DMS153 treated with DMSO at 0.1 percent for 48 hours (cell line): Measurements from ENCODE around the gene NPPC.
"Not testable (repeated sequence)": the region's sequence is repeated elsewhere in the genome, so short reads cannot be mapped to it uniquely, and the experiment has no call there.

ENCODE experiments used
- DNase-seq: peaks from one replicate; lab custom pipeline; 2025; ENCODE audit not compliant: unreplicated experiment; lab: John Stamatoyannopoulos, UW

Gene NPPC

GRCh38 chr2:231922311-231923009 is 3.7 kb downstream of the NPPC start:
- DNase-seq: no peak

DNA sequence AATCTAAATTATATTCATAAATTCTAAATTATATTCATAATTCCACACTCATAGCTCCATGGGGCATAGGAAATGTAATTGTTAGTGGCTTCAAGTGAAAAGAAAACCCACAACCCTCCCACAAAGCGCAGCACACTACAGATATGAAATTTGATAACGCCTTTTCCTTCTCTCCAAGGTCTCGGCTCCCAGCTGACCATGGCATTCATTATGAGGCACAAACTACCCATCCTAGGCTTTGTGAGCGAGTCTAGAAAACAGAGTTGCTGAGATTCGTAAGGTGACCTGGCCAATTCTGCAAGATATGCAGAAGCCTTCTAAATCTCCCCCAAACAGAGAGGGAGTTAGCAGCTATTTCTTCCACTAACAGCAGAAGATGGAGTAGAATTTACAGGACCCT is 5.4 kb downstream of the NPPC start:
- no peak for DNase-seq

DNA sequence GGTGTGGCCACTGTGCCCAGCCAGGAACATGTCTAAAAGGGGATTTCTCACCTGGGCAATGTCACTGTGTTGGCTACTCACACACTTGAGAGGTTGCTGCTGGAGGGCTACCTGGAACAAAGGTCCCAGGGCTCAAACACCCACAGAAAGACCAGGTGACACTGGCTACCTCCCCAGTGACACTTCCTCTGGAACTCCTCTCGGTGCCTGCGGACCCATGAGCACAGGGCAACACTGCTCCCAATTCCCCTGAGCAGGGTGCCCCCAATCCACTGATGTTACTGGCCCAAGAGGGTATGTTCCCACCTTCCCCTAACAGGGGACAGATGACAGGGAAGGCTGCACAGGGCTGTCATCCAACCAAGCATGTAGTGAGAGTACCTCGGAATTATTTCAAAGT is 5.8 kb downstream of the NPPC start:
- DNase-seq: no peak

GRCh38 chr2:231919341-231920035 is 6.7 kb downstream of the NPPC start:
- DNase-seq: no peak

- no peak for DNase-seq
Observed at GRCh38 chr2:231918501-231919330, 7.5 kb downstream of the NPPC start.

DNA sequence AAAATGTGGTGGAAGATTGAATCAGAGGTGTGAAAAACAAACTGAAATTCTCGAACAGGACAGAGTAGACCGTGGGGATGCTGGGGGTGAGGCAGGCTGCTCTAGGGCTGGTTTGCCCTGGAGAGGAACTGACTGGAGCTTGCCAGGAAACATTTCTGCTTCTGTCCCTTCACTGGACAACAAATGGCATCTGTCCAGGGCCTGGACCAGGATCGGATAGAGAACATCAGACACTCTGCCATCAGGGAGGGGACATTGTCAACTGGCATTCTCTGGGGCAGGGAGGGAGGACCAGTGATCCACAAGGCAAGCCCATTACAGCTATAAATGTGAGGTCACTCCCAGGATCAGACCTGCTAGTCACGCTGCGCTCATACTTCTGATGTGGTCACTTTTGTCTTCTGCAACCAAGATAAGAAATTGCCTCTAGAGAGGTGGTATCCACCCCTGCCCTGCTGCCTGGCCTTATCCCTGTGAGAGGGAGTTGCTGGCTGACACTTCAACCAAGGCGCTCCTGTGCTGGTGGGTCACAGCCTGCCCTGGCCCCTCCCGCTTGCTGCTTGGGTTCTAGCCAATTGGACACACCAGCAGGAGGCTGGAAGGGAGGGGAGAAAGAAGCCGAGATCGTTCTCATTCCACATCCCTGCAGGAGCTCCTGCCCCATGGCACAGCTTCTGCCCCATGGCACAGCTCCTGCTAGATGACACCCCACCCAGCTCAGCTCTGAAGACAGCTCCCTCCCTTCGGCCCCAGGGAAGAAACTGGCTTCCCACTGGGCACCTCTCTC is 8.7 kb downstream of the NPPC start:
- DNase-seq: no peak

- DNase-seq: no peak
Observed at GRCh38 chr2:231914077-231914690, 12.0 kb downstream of the NPPC start.

DNA sequence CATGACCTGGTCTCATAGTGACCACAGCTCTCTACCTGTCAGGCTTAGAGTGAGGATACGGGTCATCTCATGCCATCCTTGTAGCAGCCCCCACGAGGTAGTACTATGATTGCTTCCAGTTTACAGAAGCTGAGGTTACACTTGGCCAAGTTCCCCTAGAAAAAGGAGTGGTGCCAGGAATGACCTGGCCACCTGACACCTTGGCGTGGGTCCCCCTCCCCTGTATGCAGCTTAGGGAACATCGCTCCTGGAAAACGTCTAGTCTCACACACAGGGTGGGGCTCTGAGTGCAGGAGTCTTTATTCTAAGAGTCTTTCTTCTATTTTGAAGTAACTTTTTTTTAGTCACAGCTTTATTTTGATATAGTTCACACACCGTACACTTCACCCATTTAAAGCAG is 14.8 kb downstream of the NPPC start:
- DNase-seq: no peak

DNA sequence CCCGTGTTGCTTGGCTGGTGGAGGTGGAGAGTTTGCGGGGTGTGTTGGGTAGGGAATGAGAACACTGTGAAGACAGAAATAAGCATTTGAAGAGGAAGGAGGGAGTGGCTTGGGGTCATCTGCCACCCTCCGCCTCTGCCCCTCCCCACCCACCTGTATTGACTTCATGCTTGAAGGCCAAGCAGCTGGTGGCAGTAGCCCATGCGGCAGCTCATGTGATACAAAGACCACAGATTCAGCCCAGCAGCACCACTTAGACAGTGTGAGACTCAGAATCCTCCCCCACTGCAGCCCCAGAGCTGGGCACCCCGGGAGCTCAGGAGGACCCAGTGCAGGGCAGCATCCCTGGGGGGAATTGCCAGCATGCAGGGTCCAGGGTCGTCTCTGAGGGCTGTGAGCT is 15.4 kb downstream of the NPPC start:
- no peak for DNase-seq

GRCh38 chr2:231910161-231910560 is 16.0 kb downstream of the NPPC start:
- not testable (repeated sequence) for DNase-seq

- no peak for DNase-seq
Observed at GRCh38 chr2:231909631-231910030, 16.6 kb downstream of the NPPC start.

GRCh38 chr2:231908584-231908983 is 17.6 kb downstream of the NPPC start:
- no peak for DNase-seq

DNA sequence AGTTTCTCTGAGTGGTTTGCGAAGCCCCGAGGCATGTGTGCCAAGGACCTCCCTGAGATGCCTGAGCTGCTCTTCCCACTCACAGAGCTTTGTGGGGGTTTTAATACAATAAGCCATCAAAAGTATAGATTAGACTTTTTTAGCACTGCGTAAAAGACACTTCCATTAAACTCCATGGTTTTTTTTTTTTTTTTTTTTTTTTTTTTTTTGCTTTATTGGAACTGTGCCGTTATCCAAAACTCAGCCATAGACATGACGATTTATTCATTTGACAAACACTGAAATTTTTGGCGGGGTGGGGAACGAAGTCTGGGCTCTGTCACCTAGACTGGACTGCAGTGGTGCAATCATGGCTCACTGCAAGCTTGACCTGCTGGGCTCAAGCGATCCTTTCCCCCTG is 18.4 kb downstream of the NPPC start:
- no peak for DNase-seq

- DNase-seq: no peak
Observed at GRCh38 chr2:231905026-231905425, 21.2 kb downstream of the NPPC start.

GRCh38 chr2:231904161-231904611 is 22.0 kb downstream of the NPPC start:
- DNase-seq: no peak

DNA sequence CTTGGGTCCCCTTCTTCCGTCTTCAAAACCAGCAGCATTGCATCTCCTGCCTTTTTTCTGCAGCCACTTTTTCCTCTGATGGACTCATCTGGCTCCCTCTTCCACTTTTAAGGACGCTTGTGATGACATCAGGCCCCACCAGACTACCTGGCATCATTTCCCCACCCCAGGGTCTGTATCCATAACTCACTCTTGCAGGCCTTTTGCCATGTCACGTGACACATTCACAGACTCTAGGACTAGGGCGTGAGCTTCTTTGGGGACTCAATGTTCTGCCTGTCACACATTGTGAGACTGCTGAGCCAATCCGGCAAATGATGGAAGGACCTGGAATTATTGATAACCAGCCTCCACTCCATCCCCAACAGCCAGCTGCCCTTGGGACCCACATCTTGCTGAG is 23.6 kb downstream of the NPPC start:
- no peak for DNase-seq

DNA sequence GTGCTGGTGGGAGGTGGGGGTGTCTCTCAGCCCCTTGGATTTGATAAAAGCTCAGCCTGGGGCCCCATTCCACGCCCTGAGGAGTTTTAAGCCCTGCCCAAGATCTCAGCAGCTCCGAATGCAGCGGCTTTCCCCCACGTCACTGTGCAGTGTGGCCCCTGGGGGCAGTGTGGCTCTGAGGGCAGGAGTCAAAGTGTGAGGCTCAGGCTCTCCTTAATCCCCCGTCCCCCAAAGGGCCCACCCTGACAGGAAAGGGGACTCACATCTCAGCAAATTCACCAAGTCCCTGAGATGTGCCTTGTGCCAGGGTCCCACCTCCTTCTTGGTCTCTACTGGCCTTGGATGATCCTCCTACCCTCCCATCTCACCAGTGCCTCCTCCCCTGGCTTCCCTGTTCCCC is 25.2 kb downstream of the NPPC start:
- no peak for DNase-seq

- DNase-seq: no peak
Observed at GRCh38 chr2:231900486-231900942, 25.7 kb downstream of the NPPC start.

DNA sequence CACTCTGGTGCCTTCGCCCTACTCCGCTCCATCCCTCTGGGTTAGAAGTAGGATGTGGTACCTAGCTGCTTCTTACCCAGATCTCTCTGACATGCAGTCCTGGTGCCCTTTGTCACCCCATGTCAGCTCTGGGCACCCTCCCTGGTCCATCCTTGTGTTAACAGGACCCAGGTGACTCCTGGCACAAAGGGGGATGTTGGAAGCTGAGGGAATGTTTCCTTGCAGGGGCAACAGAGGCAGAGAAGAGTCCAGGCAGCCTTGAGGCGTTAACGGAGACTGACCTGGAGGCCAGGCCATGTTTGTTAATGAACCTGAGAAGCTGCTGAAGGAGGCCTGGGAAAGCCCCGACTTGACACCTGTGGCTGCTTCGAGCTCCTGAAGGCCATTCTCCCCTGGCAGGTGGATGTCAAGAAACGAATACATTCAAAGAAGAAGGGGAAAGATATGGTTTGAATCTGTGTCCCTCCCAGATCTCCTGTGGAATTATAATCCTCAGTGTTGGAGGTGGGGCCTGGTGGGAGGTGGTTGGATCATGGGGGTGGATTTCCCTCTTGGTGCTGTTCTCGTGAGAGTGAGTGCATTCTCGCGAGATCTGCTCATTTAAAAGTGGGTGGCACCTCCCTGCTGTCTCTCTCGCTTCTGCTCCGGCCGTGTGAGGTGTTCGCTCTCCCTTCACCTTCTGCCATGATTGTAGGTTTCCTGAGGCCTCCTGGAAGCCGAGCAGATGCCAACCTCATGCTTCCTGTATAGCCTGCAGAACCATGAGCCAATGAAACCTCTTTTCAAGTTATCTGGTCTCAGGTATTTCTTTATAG is 31.4 kb downstream of the NPPC start:
- DNase-seq: no peak

- DNase-seq: no peak
Observed at GRCh38 chr2:231891514-231891905, 34.7 kb downstream of the NPPC start.
